Forelimb muscle (tissue), 1 donor: Measurements from ENCODE around the gene CARD14. TPM values are rescaled to one million over a fixed set of nuclear protein-coding genes. Genes with fewer than 3 reads are reported as not detected.
"Not testable (repeated sequence)": the region's sequence is repeated elsewhere in the genome, so short reads cannot be mapped to it uniquely, and the experiment has no call there.

Experiments used
- DNase-seq: peaks from one replicate; pipeline ENCODE4 v3.0.0-alpha.2; 2013; ENCODE audit warnings: low read depth
- polyA plus RNA-seq: library from polyadenylated mRNA; unstranded; fragments of 120-200 nt; gene quantifications from one replicate; pipeline ENCODE4 v1.2.1, GENCODE V29; 2013; ENCODE audit not compliant: insufficient read length

The CARD14 gene
- polyA plus RNA-seq, 1 donor: 0.92 TPM

GRCh38 chr17:80223838-80224497, 54.1 kb downstream of the CARD14 start:
- DNase-seq: no peak

GRCh38 chr17:80224683-80225082, 54.9 kb downstream of the CARD14 start:
- DNase-seq: no peak

- no peak for DNase-seq
These were observed 55.4 kb downstream of the CARD14 start for GRCh38 chr17:80225230-80225629.

GRCh38 chr17:80227156-80227555, 57.3 kb downstream of the CARD14 start:
- DNase-seq: no peak

- no peak for DNase-seq
These were observed 57.8 kb downstream of the CARD14 start for GRCh38 chr17:80227666-80228065.

DNA sequence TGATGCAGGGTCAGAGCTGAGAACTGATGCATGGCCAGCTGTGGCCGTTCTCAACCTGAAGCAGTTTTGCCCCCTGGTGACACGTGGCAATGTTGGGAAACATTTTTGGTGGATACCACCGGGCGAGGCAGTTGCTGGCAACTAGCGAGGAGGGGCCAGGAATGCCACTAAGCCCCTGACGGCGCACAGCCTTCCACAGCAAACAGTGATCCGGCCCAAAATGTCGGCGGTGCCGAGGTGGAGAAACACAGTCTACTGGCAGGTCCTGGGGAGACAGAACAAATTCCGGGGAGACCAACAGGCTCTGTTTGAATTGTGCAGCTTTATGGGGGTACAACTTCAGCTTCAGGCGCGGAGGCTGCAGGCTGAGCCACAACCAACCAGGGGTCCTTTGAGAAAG, 58.6 kb downstream of the CARD14 start:
- DNase-seq: no peak

DNA sequence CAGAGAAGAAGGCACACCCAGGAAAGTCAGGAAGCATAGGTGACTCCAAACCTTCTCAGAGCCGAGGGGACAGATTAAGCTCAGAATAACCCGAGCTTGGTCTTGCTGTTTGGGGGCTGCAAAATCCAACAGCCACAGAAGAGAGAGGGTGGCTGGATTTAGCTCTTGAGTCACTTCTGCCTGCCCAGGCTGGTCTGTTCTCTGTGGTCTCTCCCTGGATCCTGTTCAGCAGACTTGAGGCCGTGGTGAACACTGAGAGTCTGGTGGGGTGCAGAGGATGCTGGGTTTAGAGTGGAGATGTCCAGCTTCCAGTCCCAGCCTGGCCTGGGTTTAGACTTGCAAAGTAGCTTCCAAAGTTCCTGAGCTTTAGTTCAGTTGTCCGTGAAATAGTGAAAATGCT, 59.2 kb downstream of the CARD14 start:
- no peak for DNase-seq

GRCh38 chr17:80232438-80232837, 62.6 kb downstream of the CARD14 start:
- DNase-seq: no peak

- DNase-seq: no peak
These were observed 63.4 kb downstream of the CARD14 start for GRCh38 chr17:80233202-80233601.

- DNase-seq: no peak
These were observed 67.1 kb downstream of the CARD14 start for GRCh38 chr17:80236911-80237310.

DNA sequence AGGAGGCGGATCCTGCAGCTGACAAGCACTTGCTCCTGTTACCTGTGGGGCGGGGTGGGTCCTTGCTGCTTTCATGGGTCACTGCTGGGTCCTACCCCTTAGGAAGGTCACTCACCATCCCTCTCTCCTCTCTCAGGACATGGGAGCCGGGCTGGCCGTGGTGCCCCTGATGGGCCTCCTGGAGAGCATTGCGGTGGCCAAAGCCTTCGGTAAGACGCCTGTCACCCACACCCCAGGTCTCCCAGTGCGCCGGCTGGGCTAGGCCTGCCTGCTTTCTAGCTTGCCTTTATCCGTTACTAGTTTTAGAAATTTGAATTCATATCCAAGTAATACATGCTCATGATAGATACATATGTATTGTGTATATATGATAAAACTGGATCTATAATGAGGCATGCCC, 67.6 kb downstream of the CARD14 start:
- no peak for DNase-seq

DNA sequence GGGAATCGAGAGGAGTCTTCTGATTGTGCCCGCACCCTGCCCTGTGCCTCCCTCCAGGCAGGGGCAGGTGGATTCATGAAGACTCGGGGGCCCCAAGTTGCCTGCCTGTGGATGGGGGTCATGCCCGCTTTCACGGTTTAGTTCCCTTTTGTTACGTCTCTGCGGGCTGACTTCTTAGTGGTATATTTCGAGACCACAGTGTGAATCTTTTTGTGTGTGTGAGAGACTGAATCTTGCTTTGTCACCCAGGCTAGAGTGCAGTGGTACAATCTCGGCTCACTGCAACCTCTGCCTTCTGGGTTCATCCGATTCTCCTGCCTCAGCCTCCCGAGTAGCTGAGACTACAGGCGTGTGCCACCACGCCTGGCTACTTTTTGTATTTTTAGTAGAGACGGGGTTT, 72.7 kb downstream of the CARD14 start:
- DNase-seq: no peak

- no peak for DNase-seq
These were observed 74.0 kb downstream of the CARD14 start for GRCh38 chr17:80243526-80244433.

DNA sequence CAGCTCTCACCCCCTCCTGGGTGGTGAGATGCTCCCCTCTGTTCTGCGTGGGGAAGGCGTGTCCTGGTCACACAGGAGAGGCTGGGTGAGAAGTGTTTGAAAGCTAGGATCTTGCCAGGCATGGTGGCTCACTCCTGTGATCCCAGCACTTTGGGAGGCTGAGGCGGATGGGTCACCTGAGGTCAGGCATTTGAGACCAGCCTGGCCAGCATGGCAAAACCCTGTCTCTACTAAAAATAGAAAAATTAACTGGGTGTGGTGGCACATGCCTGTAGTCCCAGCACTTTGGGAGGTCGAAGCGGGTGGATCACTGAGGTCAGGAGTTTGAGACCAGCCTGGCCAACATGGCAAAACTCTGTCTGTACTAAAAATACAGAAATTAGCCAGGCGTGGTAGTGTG, 74.6 kb downstream of the CARD14 start:
- not testable (repeated sequence) for DNase-seq

DNA sequence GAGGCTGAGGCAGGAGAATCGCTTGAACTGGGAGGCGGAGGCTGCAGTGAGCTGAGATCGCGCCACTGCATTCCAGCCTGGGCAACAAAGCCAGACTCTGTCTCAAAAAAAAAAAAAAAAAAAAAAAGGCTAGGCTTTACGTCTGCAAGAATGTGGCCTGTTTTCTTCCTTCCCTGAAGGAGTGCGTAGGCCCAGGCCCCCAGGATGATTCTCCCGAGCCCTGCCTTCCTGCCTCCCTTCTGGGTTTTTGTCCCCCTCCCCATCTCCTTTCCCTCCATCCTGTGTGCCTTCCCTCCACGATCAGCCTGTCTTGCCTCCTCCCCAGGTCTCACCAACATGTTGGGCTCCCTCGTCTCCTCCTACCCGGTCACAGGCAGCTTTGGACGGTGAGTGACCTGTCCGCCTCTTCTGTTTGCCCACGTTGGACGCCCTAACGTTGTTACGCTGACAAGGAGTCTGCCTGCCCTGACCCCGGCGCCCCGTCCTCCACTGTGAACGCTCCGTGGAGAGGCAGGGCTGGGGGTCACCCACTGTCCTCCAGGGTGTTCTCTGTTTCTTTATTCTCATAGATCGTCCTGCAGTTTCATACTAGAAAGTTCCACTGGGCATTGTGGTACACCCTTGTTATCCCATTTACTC, 75.2 kb downstream of the CARD14 start:
- no peak for DNase-seq

DNA sequence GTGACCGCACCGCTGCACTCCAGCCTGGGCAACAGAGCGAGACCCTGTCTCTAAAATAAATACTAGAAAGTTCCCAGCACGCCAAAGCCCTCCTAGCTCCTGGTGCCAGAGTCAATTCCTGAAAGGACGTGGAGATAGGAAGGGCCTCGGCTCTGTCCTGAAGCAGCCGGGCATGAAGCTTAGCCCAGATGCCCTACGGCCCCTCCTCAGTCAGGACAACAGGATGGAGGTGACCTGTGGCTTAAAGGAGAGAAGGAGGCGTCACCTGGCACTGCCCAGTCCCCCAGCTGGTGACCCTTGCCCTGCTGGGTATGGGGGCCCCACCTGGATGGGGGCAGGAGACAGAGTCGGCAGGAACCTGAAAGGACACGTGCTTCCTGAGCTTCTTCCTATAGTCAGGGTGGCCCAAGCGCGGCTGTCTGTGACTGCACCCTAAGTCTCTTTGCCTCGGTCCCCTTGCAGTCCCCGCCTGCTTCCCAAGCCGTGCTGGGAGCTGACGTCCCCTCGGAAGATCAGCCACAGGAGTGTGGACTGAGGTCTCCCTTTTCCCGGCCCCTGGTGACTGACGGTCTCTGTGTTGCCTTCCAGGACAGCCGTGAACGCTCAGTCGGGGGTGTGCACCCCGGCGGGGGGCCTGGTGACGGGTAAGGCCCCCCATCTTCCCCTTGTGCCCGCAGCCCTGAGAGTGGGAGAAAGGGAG, 75.9 kb downstream of the CARD14 start:
- no peak for DNase-seq

DNA sequence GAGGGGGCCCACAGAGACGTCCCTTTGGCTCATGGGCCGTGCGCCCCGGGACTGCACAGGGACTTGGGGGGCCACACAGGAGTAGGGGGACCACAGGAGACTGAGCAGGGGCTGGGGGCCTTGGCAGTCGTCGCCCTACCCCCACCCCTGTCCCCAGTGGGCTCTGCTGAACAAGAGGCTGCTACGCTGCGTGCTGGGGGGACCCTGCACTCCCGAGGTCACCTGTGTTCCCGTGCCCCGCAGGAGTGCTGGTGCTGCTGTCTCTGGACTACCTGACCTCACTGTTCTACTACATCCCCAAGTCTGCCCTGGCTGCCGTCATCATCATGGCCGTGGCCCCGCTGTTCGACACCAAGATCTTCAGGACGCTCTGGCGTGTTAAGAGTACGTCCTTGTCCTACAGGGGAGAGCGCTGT, 76.4 kb downstream of the CARD14 start:
- no peak for DNase-seq

DNA sequence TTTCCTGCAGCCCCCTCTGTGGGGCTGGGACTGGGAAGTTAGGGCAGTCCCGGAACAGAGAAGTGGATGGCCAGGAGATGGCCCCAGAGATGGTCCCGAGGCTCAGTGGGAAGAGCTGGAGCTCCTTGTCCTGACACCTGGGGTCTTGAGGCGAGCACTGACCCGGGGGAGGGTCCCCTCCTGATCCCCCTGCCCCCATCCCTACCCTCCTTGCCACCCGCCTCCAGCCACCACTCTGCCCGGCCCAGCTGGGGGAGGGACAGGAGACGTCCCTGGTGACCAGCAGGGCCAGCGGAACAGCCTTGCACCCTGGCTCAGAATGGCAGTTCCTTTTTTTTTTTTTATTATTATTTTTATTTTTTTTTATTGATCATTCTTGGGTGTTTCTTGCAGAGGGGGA, 76.9 kb downstream of the CARD14 start:
- DNase-seq: no peak

GRCh38 chr17:80247561-80247960, 77.7 kb downstream of the CARD14 start:
- no peak for DNase-seq

DNA sequence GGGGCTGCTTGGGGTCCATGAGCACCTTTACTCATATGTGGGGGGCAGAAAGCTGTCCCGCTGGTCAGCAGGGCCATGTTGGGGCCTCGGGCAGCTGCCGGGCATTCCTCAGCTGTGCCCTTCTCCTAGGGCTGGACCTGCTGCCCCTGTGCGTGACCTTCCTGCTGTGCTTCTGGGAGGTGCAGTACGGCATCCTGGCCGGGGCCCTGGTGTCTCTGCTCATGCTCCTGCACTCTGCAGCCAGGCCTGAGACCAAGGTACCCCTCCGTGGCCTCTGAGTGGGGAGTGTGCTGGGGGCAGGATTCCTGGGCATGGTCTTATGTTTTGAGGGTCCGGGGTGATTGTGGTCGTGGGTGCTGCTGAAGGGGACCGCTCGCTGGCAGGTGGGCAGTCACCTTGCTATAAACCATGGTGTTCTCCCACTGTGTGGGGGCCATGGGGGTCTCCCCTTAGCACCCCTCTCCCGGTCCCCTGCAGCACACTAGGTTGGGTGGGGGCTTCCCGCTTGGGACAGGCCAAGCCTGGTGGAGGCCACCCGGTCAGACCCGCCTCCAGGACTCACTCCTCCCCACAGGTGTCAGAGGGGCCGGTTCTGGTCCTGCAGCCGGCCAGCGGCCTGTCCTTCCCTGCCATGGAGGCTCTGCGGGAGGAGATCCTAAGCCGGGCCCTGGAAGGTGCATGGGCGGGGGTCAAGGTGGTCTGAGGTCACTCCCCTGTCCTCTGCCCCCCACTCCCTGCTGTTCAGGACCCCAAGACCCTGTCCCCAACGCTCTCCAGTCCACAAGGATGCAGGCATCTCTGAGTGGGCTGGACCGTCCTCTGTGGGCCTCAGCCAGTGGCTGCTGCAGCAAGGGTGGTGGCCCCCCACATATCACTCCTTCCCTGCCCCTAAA, 78.4 kb downstream of the CARD14 start:
- no peak for DNase-seq
